H9 (cell line): ENCODE data around the gene INSYN2B. TPM values are rescaled to one million over a fixed set of nuclear protein-coding genes. Genes with fewer than 3 reads are reported as not detected.

Experiments
- DNase-seq: peaks from one replicate; pipeline ENCODE4 v3.0.0-alpha.2; 2017
- H2AFZ ChIP-seq: one replicate; pipeline ENCODE4 v1.6.1; 2013; ENCODE audit warnings: mild to moderate bottlenecking, low read length, control low read depth, moderate library complexity
- H2AK5ac ChIP-seq: 2 replicates; pipeline ENCODE4 v1.6.1; 2013; ENCODE audit warnings: low read length, control low read depth, mixed read lengths; ENCODE audit not compliant: insufficient read length
- H2BK120ac ChIP-seq: one replicate; pipeline ENCODE4 v1.6.1; 2013; ENCODE audit warnings: low read depth, mild to moderate bottlenecking, low read length, control low read depth, inconsistent platforms; ENCODE audit not compliant: poor library complexity, severe bottlenecking
- H2BK12ac ChIP-seq: 2 replicates; pipeline ENCODE4 v1.6.1; 2013; ENCODE audit warnings: low read length, control low read depth, mixed read lengths, low read depth; ENCODE audit not compliant: insufficient read length
- H2BK15ac ChIP-seq: 2 replicates; pipeline ENCODE4 v1.6.1; 2013; ENCODE audit warnings: low read depth, low read length, control low read depth
- H2BK20ac ChIP-seq: one replicate; pipeline ENCODE4 v1.6.1; 2013; ENCODE audit warnings: low read depth, mild to moderate bottlenecking, low read length, control low read depth, inconsistent platforms; ENCODE audit not compliant: poor library complexity, severe bottlenecking
- H2BK5ac ChIP-seq: 2 replicates; pipeline ENCODE4 v1.6.1; 2013; ENCODE audit warnings: low read length, control low read depth, mixed read lengths; ENCODE audit not compliant: insufficient read length
- H3K14ac ChIP-seq: 2 replicates; pipeline ENCODE4 v1.6.1; 2013; ENCODE audit warnings: low read length, control low read depth; ENCODE audit not compliant: insufficient read depth
- H3K18ac ChIP-seq: 2 replicates; pipeline ENCODE4 v1.6.1; 2013; ENCODE audit warnings: low read depth, mild to moderate bottlenecking, mixed read lengths, low read length, control low read depth; ENCODE audit not compliant: insufficient read length
- H3K23ac ChIP-seq: 2 replicates; pipeline ENCODE4 v1.6.1; 2013; ENCODE audit warnings: low read length, control low read depth, mixed read lengths, low read depth; ENCODE audit not compliant: insufficient read length
- H3K23me2 ChIP-seq: 2 replicates; pipeline ENCODE4 v1.6.1; 2013; ENCODE audit warnings: low read depth, mild to moderate bottlenecking, mixed read lengths, low read length, control low read depth; ENCODE audit not compliant: insufficient read length, poor library complexity, severe bottlenecking
- H3K27ac ChIP-seq: 2 replicates; pipeline ENCODE4 v1.5.1; 2013; ENCODE audit warnings: low read length, control low read depth, mixed read lengths, low read depth; ENCODE audit not compliant: insufficient read length
- H3K27me3 ChIP-seq: 2 replicates; pipeline ENCODE4 v1.6.1; 2013; ENCODE audit warnings: low read length, control low read depth, inconsistent platforms; ENCODE audit not compliant: insufficient read depth
- H3K4ac ChIP-seq: 2 replicates; pipeline ENCODE4 v1.6.1; 2013; ENCODE audit warnings: low read depth, mild to moderate bottlenecking, control low read depth, inconsistent platforms, low read length, moderate library complexity
- H3K4me1 ChIP-seq: 2 replicates; pipeline ENCODE4 v1.6.1; 2013; ENCODE audit warnings: low read length, control low read depth, inconsistent platforms; ENCODE audit not compliant: insufficient read depth
- H3K4me2 ChIP-seq: 2 replicates; pipeline ENCODE4 v1.6.1; 2013; ENCODE audit warnings: low read length, control low read depth, mixed read lengths; ENCODE audit not compliant: insufficient read length, insufficient read depth
- H3K56ac ChIP-seq: 2 replicates; pipeline ENCODE4 v1.6.1; 2013; ENCODE audit warnings: low read depth, mild to moderate bottlenecking, mixed read lengths, low read length, control low read depth; ENCODE audit not compliant: insufficient read length
- H3K79me1 ChIP-seq: 2 replicates; pipeline ENCODE4 v1.6.1; 2013; ENCODE audit warnings: low read depth, mild to moderate bottlenecking, moderate library complexity, low read length, control low read depth, inconsistent platforms; ENCODE audit not compliant: insufficient read depth, poor library complexity, severe bottlenecking
- H3K79me2 ChIP-seq: 2 replicates; pipeline ENCODE4 v1.6.1; 2013; ENCODE audit warnings: low read length, control low read depth, inconsistent platforms; ENCODE audit not compliant: insufficient read depth
- H3K9ac ChIP-seq: 2 replicates; pipeline ENCODE4 v1.6.1; 2013; ENCODE audit warnings: low read length, control low read depth, mixed read lengths; ENCODE audit not compliant: insufficient read length; ENCODE audit errors: extremely low read depth
- H3K9me3 ChIP-seq: one replicate; pipeline ENCODE4 v1.6.1; 2013; ENCODE audit warnings: low read depth, low read length, inconsistent platforms; ENCODE audit not compliant: control insufficient read depth
- H3T11ph ChIP-seq: one replicate; pipeline ENCODE4 v1.6.1; 2013; ENCODE audit warnings: mild to moderate bottlenecking, low read length, control low read depth, inconsistent platforms
- H4K20me1 ChIP-seq: one replicate; pipeline ENCODE4 v1.6.1; 2013; ENCODE audit not compliant: control insufficient read depth, insufficient read length, insufficient read depth
- H4K5ac ChIP-seq: 2 replicates; pipeline ENCODE4 v1.6.1; 2013; ENCODE audit warnings: low read depth, mild to moderate bottlenecking, mixed read lengths, low read length, control low read depth; ENCODE audit not compliant: insufficient read length
- H4K8ac ChIP-seq: replicated peaks from 2 replicates; pipeline ENCODE4 v1.6.1; 2013; ENCODE audit warnings: low read length, control low read depth, mixed read lengths, low read depth; ENCODE audit not compliant: insufficient read length
- H4K91ac ChIP-seq: 2 replicates; pipeline ENCODE4 v1.6.1; 2013; ENCODE audit warnings: low read depth, mild to moderate bottlenecking, moderate library complexity, mixed read lengths, low read length, control low read depth; ENCODE audit not compliant: insufficient read length
- H3K27ac Mint-ChIP-seq, 3 experiments: 2 replicates in 2 of 3; 3 replicates in 1 of 3; pipeline ENCODE4 v1.8.0; 2020 to 2021; ENCODE audit warnings: mixed read lengths in 3 of 3, mild to moderate bottlenecking in 1 of 3, moderate library complexity in 1 of 3
- H3K27me3 Mint-ChIP-seq: 2 replicates; pipeline ENCODE4 v1.8.0; 2021; ENCODE audit warnings: low read depth, mild to moderate bottlenecking, moderate library complexity, mixed read lengths
- H3K36me3 Mint-ChIP-seq, 3 experiments: 2 replicates in 2 of 3; 3 replicates in 1 of 3; pipeline ENCODE4 v1.8.0; 2020 to 2021; ENCODE audit warnings: low read depth in 3 of 3, mixed read lengths in 3 of 3; ENCODE audit not compliant: insufficient read depth in 1 of 3
- H3K4me1 Mint-ChIP-seq, 2 experiments: 2 replicates each; pipeline ENCODE4 v1.8.0; 2020; ENCODE audit warnings: mixed read lengths in 2 of 2
- H3K4me3 Mint-ChIP-seq, 2 experiments: 2 replicates in 1 of 2; 3 replicates in 1 of 2; pipeline ENCODE4 v1.8.0; 2020 to 2021; ENCODE audit warnings: mild to moderate bottlenecking in 2 of 2, mixed read lengths in 2 of 2, moderate library complexity in 1 of 2
- H3K9me3 Mint-ChIP-seq, 2 experiments: 2 replicates in 1 of 2; 3 replicates in 1 of 2; pipeline ENCODE4 v1.8.0; 2020; ENCODE audit warnings: mild to moderate bottlenecking in 2 of 2, mixed read lengths in 2 of 2, moderate library complexity in 1 of 2
- WGBS: extraction: QIAGEN DNeasy Blood & Tissue Kit; methylation state at CpG from one replicate; pipeline ENCODE4 v1.1.7; 2013; ENCODE audit warnings: missing lambda C conversion rate, low lambda C conversion rate, mixed read lengths; ENCODE audit not compliant: insufficient read length; ENCODE audit errors: extremely low coverage; 5-methylcytosine and 5-hydroxymethylcytosine counted together
- total RNA-seq: library from RNA; stranded (reverse); gene quantifications from 2 replicates; pipeline ENCODE4 v1.2.1, GENCODE V29; 2021
- TF ChIP-seq, protein P1 (sequence below): fragments of 200-600 bp; sonication (generic); conservative IDR thresholded peaks from 3 replicates; pipeline ENCODE4 v1.8.0; 2021; ENCODE audit warnings: antibody characterized with exemption, mild to moderate bottlenecking

Gene INSYN2B
- total RNA-seq, 1 experiment from 2014 or later: not detected

DNA sequence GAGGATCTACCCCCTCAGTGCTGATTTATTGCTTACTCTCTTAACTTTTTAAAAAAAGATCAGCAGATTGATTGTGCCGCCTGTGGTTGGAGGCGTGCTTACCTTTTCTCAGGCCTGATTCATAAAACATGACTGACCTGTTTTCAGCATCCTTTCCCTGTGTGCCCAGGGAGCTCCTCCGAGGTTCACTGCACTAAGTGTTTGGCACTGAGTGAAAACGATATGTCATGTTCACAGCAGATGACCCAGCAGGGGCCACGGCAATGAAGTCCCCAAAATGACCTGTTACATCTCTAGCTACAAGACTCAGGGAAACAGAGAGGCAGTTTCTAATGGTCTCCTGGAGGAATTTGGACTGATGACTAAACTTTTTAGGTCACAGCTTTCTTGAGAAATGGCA, 69.9 kb downstream of the INSYN2B start:
- no peak overlapping the region for H3K4me2 ChIP-seq
- no peak overlapping the region for H3K4ac ChIP-seq
- no peak overlapping the region for H3K9ac ChIP-seq
- Mint-ChIP-seq H3K4me3 (no peak overlapping the region), H3K27me3 (no peaks in the 10 kb centered on the region), H3K4me1 (peaks cover 7 to 9% of the 10 kb centered on the region in 2 experiments), H3K27ac (no peak overlapping the region), H3K9me3 (no peaks in the 10 kb centered on the region), H3K36me3 (no peaks in the 10 kb centered on the region)
- no peak overlapping the region for H2BK120ac ChIP-seq
- no peak overlapping the region for H3K14ac ChIP-seq
- H3T11ph ChIP-seq: no peak overlapping the region
- no peaks in the 10 kb centered on the region for H3K23me2 ChIP-seq
- H4K5ac ChIP-seq: no peak overlapping the region
- WGBS: no CpG with 5 or more reads among the region's 5 CpGs
- H3K9me3 ChIP-seq: no peaks in the 10 kb centered on the region
- H2BK20ac ChIP-seq: no peak overlapping the region
- H4K8ac ChIP-seq: no peak overlapping the region
- H4K20me1 ChIP-seq: no peaks in the 10 kb centered on the region
- no peak overlapping the region for H3K23ac ChIP-seq
- TF ChIP-seq, protein P1, sequence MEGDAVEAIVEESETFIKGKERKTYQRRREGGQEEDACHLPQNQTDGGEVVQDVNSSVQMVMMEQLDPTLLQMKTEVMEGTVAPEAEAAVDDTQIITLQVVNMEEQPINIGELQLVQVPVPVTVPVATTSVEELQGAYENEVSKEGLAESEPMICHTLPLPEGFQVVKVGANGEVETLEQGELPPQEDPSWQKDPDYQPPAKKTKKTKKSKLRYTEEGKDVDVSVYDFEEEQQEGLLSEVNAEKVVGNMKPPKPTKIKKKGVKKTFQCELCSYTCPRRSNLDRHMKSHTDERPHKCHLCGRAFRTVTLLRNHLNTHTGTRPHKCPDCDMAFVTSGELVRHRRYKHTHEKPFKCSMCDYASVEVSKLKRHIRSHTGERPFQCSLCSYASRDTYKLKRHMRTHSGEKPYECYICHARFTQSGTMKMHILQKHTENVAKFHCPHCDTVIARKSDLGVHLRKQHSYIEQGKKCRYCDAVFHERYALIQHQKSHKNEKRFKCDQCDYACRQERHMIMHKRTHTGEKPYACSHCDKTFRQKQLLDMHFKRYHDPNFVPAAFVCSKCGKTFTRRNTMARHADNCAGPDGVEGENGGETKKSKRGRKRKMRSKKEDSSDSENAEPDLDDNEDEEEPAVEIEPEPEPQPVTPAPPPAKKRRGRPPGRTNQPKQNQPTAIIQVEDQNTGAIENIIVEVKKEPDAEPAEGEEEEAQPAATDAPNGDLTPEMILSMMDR: no peak
- H2AK5ac ChIP-seq: no peak overlapping the region
- H4K91ac ChIP-seq: no peak overlapping the region
- DNase-seq: no peak
- H2BK15ac ChIP-seq: no peak overlapping the region
- no peak overlapping the region for H3K27ac ChIP-seq
- no peaks in the 10 kb centered on the region for H3K79me2 ChIP-seq
- H2BK12ac ChIP-seq: no peak overlapping the region
- H3K56ac ChIP-seq: no peak overlapping the region
- no peaks in the 10 kb centered on the region for H3K4me1 ChIP-seq
- H2AFZ ChIP-seq: no peak overlapping the region
- H3K18ac ChIP-seq: no peak overlapping the region
- H3K79me1 ChIP-seq: no peaks in the 10 kb centered on the region
- no peaks in the 10 kb centered on the region for H3K27me3 ChIP-seq
- H2BK5ac ChIP-seq: no peak overlapping the region
